ENCODE data around the gene RPL3. TPM values are rescaled to one million over a fixed set of nuclear protein-coding genes. Genes with fewer than 3 reads are reported as not detected.
A peak's percentile ranks its signal among the peaks of the same experiment; 100 is the strongest.

Gene RPL3
- total RNA-seq, 2 donors from 2014 or later: 2,256 to 2,974 TPM

DNA sequence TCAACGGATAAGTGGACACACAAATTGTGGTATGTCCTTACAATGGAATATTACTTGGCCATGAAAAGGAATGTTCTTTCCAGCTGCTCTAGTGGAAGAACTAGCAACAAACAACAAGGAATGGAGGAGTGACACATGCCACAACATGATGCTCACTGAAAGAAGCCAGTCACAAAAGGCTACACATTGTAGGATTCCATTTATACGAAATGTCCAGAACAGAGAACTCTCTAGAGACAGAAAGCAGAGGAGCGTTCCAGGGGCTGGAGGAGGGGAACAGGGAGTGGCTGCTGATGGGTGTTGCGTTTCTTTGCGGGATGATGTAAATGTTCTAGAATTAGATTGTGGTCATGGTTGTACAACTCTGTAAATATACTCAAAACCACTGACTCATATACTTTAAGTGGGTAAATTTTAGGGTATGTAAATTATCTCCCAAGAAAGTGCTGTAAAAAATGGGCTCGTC lies 42.2 kb downstream of the RPL3 start:
- H3K36me3 Mint-ChIP-seq (ENCODE audit: low read depth): no peaks in the 10 kb centered on the region
- no peak overlapping the region for H3K4me3 Mint-ChIP-seq
- no peak overlapping the region for H3K27ac Mint-ChIP-seq
- no peaks in the 10 kb centered on the region for H3K4me1 Mint-ChIP-seq
- ATAC-seq (replicated peaks): no peak
- H3K27me3 Mint-ChIP-seq: peaks cover 4% of the 10 kb centered on the region
- no peaks in the 10 kb centered on the region for H3K9me3 Mint-ChIP-seq

GRCh38 chr22:39276440-39277141 lies 42.8 kb downstream of the RPL3 start:
- ATAC-seq (replicated peaks): no peak
- H3K36me3 Mint-ChIP-seq (ENCODE audit: low read depth): no peaks in the 10 kb centered on the region

DNA sequence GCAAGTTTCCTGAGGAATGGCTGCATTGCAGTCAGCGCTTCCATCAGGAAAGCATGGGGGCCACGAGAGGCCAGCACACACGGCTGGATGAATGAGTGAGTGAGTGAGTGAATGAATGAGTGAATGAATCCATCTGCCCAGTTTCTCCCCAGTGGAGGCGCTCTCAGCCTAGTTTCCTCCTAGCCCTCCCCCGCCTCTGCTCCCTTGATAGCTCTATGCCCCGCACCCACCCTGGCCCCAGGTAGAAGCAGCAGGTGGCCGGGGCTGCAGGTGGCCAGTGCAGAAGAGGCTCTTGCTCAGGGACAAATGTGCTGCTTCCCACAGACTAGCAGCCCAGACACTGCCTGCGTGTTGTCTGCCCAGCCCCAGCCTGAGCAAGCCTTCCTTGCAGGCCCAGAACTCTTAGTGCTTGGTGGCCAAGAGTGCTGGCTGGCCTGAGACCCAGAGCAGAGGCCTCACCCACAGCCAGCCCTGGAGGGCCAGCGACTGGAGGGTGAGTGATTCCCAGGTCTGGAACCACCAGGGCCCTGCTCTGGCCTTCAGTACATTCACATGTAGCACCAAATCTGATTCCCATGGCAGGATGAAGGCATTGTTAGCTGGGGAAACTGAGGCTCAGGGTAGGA lies 43.5 kb downstream of the RPL3 start:
- peaks cover 4% of the 10 kb centered on the region for H3K27me3 Mint-ChIP-seq
- H3K9me3 Mint-ChIP-seq: no peaks in the 10 kb centered on the region
- H3K4me1 Mint-ChIP-seq: no peaks in the 10 kb centered on the region
- H3K27ac Mint-ChIP-seq: no peak overlapping the region
- H3K36me3 Mint-ChIP-seq (ENCODE audit: low read depth): no peaks in the 10 kb centered on the region
- no peak for ATAC-seq (replicated peaks)
- no peak overlapping the region for H3K4me3 Mint-ChIP-seq

More at GRCh38 chr22:39276440-39277141, 42.8 kb downstream of the RPL3 start:
- H3K9me3 Mint-ChIP-seq: no peaks in the 10 kb centered on the region
- no peak overlapping the region for H3K27ac Mint-ChIP-seq
- H3K27me3 Mint-ChIP-seq: peaks cover 4% of the 10 kb centered on the region
- no peaks in the 10 kb centered on the region for H3K4me1 Mint-ChIP-seq
- H3K4me3 Mint-ChIP-seq: no peak overlapping the region

GRCh38 chr22:39273950-39274887 lies 45.2 kb downstream of the RPL3 start:
- H3K27me3 Mint-ChIP-seq: peaks cover 4% of the 10 kb centered on the region
- H3K4me3 Mint-ChIP-seq: no peak overlapping the region
- no peak for ATAC-seq (replicated peaks)
- H3K4me1 Mint-ChIP-seq: no peaks in the 10 kb centered on the region
- H3K9me3 Mint-ChIP-seq: no peaks in the 10 kb centered on the region
- H3K27ac Mint-ChIP-seq: no peak overlapping the region
- H3K36me3 Mint-ChIP-seq (ENCODE audit: low read depth): no peaks in the 10 kb centered on the region

GRCh38 chr22:39270792-39271191 lies 48.6 kb downstream of the RPL3 start:
- Mint-ChIP-seq H3K27ac (no peak overlapping the region), H3K4me3 (no peak overlapping the region), H3K27me3 (no peaks in the 10 kb centered on the region), H3K9me3 (no peaks in the 10 kb centered on the region), H3K36me3 (ENCODE audit: low read depth) (no peaks in the 10 kb centered on the region), H3K4me1 (no peaks in the 10 kb centered on the region)
- no peak for ATAC-seq (replicated peaks)

DNA sequence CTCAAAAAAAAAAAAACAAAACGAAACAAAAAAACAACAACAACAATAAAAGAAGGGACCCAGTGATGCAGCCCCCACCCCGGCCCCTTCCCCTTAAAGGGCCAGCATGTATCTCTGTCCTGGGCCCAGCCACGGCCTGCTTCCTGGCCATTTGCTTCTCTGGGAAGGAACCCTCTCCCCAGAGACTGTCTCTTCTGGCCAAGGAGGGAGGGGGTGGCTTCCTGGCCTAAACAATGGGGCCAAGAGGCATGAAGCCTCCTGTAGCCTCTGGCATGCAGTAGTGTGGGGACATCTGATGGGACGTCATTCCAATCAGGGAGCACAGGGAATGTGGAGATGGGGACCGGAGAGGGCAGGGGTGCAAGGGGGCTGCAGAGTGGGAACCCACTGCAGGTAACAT lies 49.1 kb downstream of the RPL3 start:
- no peaks in the 10 kb centered on the region for H3K27me3 Mint-ChIP-seq
- H3K9me3 Mint-ChIP-seq: no peaks in the 10 kb centered on the region
- H3K4me3 Mint-ChIP-seq: no peak overlapping the region
- no peaks in the 10 kb centered on the region for H3K36me3 Mint-ChIP-seq (ENCODE audit: low read depth)
- no peaks in the 10 kb centered on the region for H3K4me1 Mint-ChIP-seq
- H3K27ac Mint-ChIP-seq: no peak overlapping the region
- no peak for ATAC-seq (replicated peaks)

- Mint-ChIP-seq H3K36me3 (ENCODE audit: low read depth) (no peaks in the 10 kb centered on the region), H3K27ac (peak overlapping the region; percentile 21), H3K9me3 (no peaks in the 10 kb centered on the region), H3K4me3 (no peak overlapping the region), H3K4me1 (peaks cover 6% of the 10 kb centered on the region), H3K27me3 (no peaks in the 10 kb centered on the region)
- no peak for ATAC-seq (replicated peaks)
Measured at GRCh38 chr22:39269095-39269790, 50.2 kb downstream of the RPL3 start.

GRCh38 chr22:39268645-39269044 lies 50.8 kb downstream of the RPL3 start:
- peaks cover 3% of the 10 kb centered on the region for H3K27me3 Mint-ChIP-seq
- H3K4me3 Mint-ChIP-seq: no peak overlapping the region
- no peaks in the 10 kb centered on the region for H3K9me3 Mint-ChIP-seq
- no peak for ATAC-seq (replicated peaks)
- no peaks in the 10 kb centered on the region for H3K36me3 Mint-ChIP-seq (ENCODE audit: low read depth)
- peaks cover 12% of the 10 kb centered on the region for H3K4me1 Mint-ChIP-seq
- peak overlapping the region; percentile 21 for H3K27ac Mint-ChIP-seq

- H3K4me3 Mint-ChIP-seq: no peak overlapping the region
- no peaks in the 10 kb centered on the region for H3K9me3 Mint-ChIP-seq
- H3K27ac Mint-ChIP-seq: peak overlapping the region; percentile 21
- ATAC-seq (replicated peaks): no peak
- H3K36me3 Mint-ChIP-seq (ENCODE audit: low read depth): no peaks in the 10 kb centered on the region
- peaks cover 12% of the 10 kb centered on the region for H3K4me1 Mint-ChIP-seq
- peaks cover 3% of the 10 kb centered on the region for H3K27me3 Mint-ChIP-seq
Measured at GRCh38 chr22:39267974-39268373, 51.4 kb downstream of the RPL3 start.

DNA sequence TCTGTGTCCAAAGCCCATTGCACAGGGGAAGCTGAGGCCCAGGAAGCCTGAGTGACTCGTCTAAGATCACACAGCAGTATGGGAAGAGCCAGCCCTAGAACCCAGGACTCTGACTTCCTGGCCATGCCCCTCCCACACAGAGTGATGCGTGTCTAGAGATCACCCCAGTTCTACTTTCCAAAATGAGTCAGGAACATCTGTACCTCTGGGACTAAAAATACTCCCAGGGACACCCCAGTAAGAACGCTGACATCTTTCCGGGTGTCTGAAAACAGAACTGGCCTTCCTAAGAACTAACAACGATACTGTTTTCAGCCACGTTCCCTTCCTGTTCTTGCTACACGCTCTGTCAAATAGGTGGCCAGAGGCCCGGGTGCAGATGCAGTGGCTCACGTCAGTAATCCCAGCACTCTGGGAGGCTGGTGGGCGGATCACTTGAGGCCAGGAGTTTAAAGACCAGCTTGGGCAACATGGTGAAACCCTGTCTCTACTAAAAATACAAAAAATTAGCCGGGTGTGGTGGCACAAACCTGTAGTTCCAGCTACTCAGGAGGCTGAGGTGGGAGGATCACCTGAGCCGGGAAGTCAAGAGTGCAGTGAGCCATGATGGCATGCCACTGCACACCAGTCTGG lies 52.9 kb downstream of the RPL3 start:
- ATAC-seq (replicated peaks): peak; percentile 91
- H3K27me3 Mint-ChIP-seq: peaks cover 3% of the 10 kb centered on the region
- H3K27ac Mint-ChIP-seq: peak overlapping the region; percentile 88

DNA sequence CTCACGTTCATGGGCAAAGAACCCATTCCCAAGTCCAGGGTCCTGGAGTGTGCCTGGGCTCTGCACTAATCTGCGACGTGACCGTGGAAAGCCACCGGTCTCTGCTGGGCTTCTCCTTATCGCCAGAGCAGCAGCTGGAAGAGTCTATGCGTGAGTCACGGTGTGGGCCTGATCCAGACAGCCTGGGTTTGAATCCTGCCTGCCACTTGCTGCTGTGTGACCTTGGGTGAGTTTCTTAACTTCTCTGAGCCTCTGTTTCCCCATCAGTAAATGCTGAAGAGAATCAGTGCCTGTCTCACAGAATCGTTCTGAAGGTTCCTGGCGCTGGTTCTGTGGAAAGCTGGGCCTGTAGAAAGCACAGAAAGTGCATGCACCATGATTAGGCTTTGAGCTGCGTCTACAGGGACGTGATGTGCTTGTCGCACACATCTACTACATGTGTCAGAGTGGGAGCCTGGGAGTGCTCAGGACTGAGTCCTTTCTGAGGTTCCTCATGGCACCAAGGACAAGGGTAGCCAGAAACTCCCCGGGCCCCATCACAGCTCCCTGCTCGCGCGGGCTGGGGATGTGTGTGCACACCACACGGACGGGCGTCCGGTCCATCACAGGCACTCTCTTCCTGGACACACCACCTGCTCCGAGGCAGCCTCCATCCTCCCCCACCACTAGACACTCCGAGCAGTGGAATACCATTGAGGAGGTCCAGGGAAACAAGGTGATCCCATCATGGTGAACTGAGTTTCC lies 54.1 kb downstream of the RPL3 start:
- Mint-ChIP-seq H3K27ac (peak overlapping the region; percentile 92), H3K27me3 (peaks cover 3% of the 10 kb centered on the region), H3K9me3 (no peaks in the 10 kb centered on the region), H3K4me3 (peak overlapping the region; percentile 35), H3K4me1 (peaks cover 12% of the 10 kb centered on the region), H3K36me3 (ENCODE audit: low read depth) (no peaks in the 10 kb centered on the region)
- ATAC-seq (replicated peaks): no peak

More for the DNA sequence above, 52.9 kb downstream of the RPL3 start:
- H3K36me3 Mint-ChIP-seq (ENCODE audit: low read depth): no peaks in the 10 kb centered on the region
- peaks cover 12% of the 10 kb centered on the region for H3K4me1 Mint-ChIP-seq
- H3K9me3 Mint-ChIP-seq: no peaks in the 10 kb centered on the region
- H3K4me3 Mint-ChIP-seq: peak overlapping the region; percentile 40

DNA sequence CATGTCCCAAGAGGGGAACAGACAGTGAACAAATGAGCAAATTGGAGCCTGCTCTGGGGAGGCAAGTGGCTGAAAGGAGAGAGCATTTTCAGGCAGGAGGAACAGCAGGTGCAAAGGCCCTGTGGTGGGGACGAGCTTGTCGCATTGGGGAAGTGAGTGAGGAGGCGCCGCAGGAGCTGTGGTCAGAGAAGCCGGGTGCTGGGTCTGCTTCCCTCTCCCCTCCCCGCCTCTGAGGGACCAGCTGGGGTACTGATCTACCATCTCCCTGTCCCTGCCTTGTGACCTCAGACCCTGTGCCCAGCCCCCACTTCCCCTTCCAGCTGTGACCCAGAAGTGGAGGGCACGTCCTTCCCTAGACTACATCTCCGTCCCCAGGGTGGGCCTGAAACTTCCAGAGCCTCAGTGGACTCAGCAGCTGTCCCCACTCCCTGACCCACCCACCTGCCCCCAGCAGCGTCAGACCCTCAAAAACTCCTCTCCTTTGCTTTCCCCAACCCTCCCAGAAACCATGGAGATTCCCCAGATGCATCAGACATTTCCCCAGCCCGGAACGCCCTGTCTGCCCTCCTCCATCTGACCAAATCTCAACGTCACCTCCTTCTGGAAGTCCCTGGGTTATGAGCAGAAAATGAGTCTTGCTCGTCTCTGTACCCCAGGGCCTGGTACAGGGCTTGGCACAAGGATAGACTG lies 54.9 kb downstream of the RPL3 start:
- Mint-ChIP-seq H3K36me3 (ENCODE audit: low read depth) (no peaks in the 10 kb centered on the region), H3K27me3 (peaks cover 3% of the 10 kb centered on the region), H3K9me3 (no peaks in the 10 kb centered on the region), H3K4me3 (peak overlapping the region; percentile 72), H3K4me1 (peaks cover 12% of the 10 kb centered on the region), H3K27ac (peak overlapping the region; percentile 92)
- ATAC-seq (replicated peaks): no peak
